Effector memory CD4-positive, alpha-beta T cell (primary cell): ENCODE data around the gene SENP7.
"Not testable (repeated sequence)": the region's sequence is repeated elsewhere in the genome, so short reads cannot be mapped to it uniquely, and the experiment has no call there.

ENCODE experiments used
- DNase-seq, 3 donors: peaks; one replicate each; pipeline ENCODE4 v3.0.0-alpha.2; 2020
- H3K27ac ChIP-seq: 2 replicates; pipeline ENCODE4 v1.7.0; 2013; ENCODE audit warnings: mild to moderate bottlenecking, low read length, moderate library complexity; ENCODE audit not compliant: insufficient read depth, poor library complexity, severe bottlenecking
- H3K27me3 ChIP-seq: replicated peaks from 2 replicates; pipeline ENCODE4 v1.7.0; 2013; ENCODE audit warnings: mild to moderate bottlenecking, low read length; ENCODE audit not compliant: insufficient read depth, control insufficient read depth, poor library complexity, severe bottlenecking
- H3K36me3 ChIP-seq: 2 replicates; pipeline ENCODE4 v1.7.0; 2013; ENCODE audit warnings: mild to moderate bottlenecking, low read length, moderate library complexity; ENCODE audit not compliant: control insufficient read depth, insufficient read depth
- H3K4me1 ChIP-seq: 2 replicates; pipeline ENCODE4 v1.7.0; 2013; ENCODE audit warnings: low read length, mild to moderate bottlenecking; ENCODE audit not compliant: control insufficient read depth, insufficient read depth, poor library complexity, severe bottlenecking
- H3K4me3 ChIP-seq: 2 replicates; pipeline ENCODE4 v1.7.0; 2013; ENCODE audit warnings: low read length, low read depth, mild to moderate bottlenecking; ENCODE audit not compliant: insufficient read depth, poor library complexity, severe bottlenecking
- H3K9me3 ChIP-seq: 2 replicates; pipeline ENCODE4 v1.7.0; 2013; ENCODE audit warnings: mild to moderate bottlenecking, low read length, moderate library complexity; ENCODE audit not compliant: control insufficient read depth

Gene SENP7

GRCh38 chr3:101311676-101312075 lies 201.3 kb downstream of the SENP7 start:
- no peaks in the 10 kb centered on the region for H3K27me3 ChIP-seq
- no peak overlapping the region for H3K27ac ChIP-seq
- no peak overlapping the region for H3K4me3 ChIP-seq
- H3K4me1 ChIP-seq, result no peaks in the 10 kb centered on the region
- no peak for DNase-seq
- H3K9me3 ChIP-seq, result peaks cover 2% of the 10 kb centered on the region
- no peaks in the 10 kb centered on the region for H3K36me3 ChIP-seq

GRCh38 chr3:101310978-101311375 lies 202.0 kb downstream of the SENP7 start:
- no peak for DNase-seq
- Histone ChIP-seq H3K4me3 (no peak overlapping the region), H3K27me3 (no peaks in the 10 kb centered on the region), H3K4me1 (no peaks in the 10 kb centered on the region), H3K27ac (no peak overlapping the region), H3K9me3 (peaks cover 2% of the 10 kb centered on the region), H3K36me3 (no peaks in the 10 kb centered on the region)

DNA sequence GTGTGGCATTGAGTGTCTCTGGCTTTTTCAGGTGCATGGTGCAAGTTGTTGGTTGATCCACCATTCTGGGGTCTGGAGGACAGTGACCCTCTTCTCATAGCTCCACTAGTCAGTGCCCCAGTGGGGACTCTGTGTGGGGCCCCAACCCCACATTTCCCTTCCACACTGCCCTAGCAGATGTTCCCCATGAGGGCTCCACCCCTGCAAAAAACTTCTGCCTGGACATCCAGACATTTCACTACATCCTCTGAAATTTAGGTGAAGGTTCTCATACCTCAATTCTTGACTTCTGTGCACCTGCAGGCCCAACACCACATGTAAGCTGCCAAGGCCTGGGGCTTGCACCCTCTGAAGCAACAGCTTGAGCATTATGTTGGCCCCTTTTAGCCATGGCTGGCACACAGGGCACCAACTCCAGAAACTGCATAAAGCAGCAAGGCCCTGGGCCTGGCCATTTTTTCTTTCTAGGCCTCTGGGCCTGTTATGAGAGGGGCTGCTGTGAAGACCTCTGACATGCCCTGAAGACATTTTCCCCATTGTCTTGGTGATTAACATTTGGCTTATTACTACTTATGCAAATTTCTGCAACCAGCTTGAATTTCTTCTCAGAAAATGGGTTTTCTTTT lies 204.8 kb downstream of the SENP7 start:
- H3K4me1 ChIP-seq, DNase-seq, H3K9me3 ChIP-seq, H3K27ac ChIP-seq, H3K27me3 ChIP-seq, H3K36me3 ChIP-seq, H3K4me3 ChIP-seq: not testable (repeated sequence)

DNA sequence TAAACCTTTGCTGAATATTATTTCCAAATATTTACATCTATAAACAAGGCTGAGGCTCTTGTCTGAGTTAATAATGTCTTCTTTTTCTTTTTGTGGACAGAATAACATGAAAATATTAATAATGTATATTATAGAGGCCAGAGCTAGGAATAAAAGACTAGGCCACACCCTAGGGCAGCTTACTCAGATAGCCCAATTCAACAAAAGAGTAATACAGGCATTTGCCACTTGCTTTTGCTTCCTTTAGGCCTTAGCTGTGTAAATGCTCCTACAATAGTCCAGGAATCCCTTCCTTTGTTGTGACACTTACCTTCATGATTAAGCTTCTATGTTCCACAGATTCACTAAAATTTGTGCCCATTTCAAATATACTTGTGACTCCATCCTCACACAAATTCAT lies 209.2 kb downstream of the SENP7 start:
- DNase-seq, result no peak
- Histone ChIP-seq H3K4me3 (no peak overlapping the region), H3K9me3 (peaks cover 2% of the 10 kb centered on the region), H3K4me1 (no peaks in the 10 kb centered on the region), H3K27me3 (no peaks in the 10 kb centered on the region), H3K27ac (no peak overlapping the region), H3K36me3 (no peaks in the 10 kb centered on the region)

DNA sequence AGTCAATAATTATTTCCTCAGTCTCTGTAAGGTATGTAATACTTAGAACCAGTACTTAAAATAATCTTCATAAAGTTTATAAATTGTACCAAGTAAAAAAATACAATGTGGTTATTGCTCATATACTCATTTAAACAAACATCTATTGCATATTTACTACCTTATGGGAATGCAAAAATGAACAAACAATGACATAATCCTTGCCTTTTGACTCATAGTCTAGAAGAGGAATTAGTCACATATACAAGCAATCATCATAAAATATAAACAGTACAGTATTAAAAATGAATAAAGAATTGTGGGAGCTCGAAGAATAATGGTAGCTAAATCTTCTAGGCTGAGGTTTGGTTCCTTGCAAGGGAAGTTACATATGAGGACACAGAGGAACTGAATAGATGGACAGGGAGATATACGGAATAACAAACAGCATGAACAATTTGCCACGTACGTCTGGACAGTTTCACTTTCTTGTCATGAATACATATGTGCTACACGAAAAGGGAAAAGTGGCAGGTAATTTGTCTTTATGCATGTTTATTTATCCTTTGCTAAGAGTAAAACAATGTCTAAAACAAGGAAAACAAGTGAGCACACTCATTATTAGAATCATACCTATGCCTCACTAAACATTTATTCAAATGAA lies 209.8 kb downstream of the SENP7 start:
- H3K36me3 ChIP-seq, result no peaks in the 10 kb centered on the region
- no peaks in the 10 kb centered on the region for H3K4me1 ChIP-seq
- peaks cover under 1% of the 10 kb centered on the region for H3K9me3 ChIP-seq
- H3K4me3 ChIP-seq, result no peak overlapping the region
- no peaks in the 10 kb centered on the region for H3K27me3 ChIP-seq
- no peak for DNase-seq
- no peak overlapping the region for H3K27ac ChIP-seq

GRCh38 chr3:101300073-101300472 lies 212.9 kb downstream of the SENP7 start:
- DNase-seq, result no peak

GRCh38 chr3:101292027-101292426 lies 221.0 kb downstream of the SENP7 start:
- H3K27ac ChIP-seq, result no peak overlapping the region
- no peaks in the 10 kb centered on the region for H3K27me3 ChIP-seq
- H3K9me3 ChIP-seq, result no peaks in the 10 kb centered on the region
- no peaks in the 10 kb centered on the region for H3K4me1 ChIP-seq
- no peak overlapping the region for H3K4me3 ChIP-seq
- no peaks in the 10 kb centered on the region for H3K36me3 ChIP-seq
- DNase-seq, result no peak

More at GRCh38 chr3:101300073-101300472, 212.9 kb downstream of the SENP7 start:
- H3K27me3 ChIP-seq, result no peaks in the 10 kb centered on the region
- no peaks in the 10 kb centered on the region for H3K4me1 ChIP-seq
- H3K36me3 ChIP-seq, result no peaks in the 10 kb centered on the region
- H3K4me3 ChIP-seq, result no peak overlapping the region
- H3K27ac ChIP-seq, result no peak overlapping the region
- peaks cover 2% of the 10 kb centered on the region for H3K9me3 ChIP-seq

DNA sequence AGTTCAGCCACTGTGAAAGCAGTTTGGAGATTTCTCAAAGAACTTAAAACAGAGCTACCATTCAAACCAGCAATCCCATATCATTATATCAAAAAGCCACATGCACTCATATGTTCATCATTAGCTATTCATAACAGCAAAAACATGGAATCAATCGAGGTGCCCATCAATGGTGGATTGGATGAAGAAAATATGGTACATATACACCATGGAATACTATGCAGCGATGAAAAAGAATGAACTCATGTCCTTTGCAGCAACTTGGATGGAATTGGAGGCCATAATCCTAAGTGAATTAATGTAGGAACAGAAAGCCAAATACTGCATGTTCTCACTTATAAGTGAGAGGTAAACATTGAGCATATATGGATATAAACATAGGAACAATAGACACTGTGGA lies 224.7 kb downstream of the SENP7 start:
- H3K4me1 ChIP-seq, result no peaks in the 10 kb centered on the region
- no peak overlapping the region for H3K4me3 ChIP-seq
- no peaks in the 10 kb centered on the region for H3K27me3 ChIP-seq
- H3K27ac ChIP-seq, result no peak overlapping the region
- DNase-seq, result no peak
- H3K36me3 ChIP-seq, result no peaks in the 10 kb centered on the region
- no peaks in the 10 kb centered on the region for H3K9me3 ChIP-seq

- H3K9me3 ChIP-seq, result no peaks in the 10 kb centered on the region
- H3K27ac ChIP-seq, result no peak overlapping the region
- H3K27me3 ChIP-seq, result no peaks in the 10 kb centered on the region
- no peaks in the 10 kb centered on the region for H3K4me1 ChIP-seq
- no peaks in the 10 kb centered on the region for H3K36me3 ChIP-seq
- DNase-seq, result no peak
- no peak overlapping the region for H3K4me3 ChIP-seq
Measured at GRCh38 chr3:101284757-101285156, 228.3 kb downstream of the SENP7 start.

- no peaks in the 10 kb centered on the region for H3K27me3 ChIP-seq
- H3K36me3 ChIP-seq, result no peaks in the 10 kb centered on the region
- no peaks in the 10 kb centered on the region for H3K9me3 ChIP-seq
- no peak overlapping the region for H3K27ac ChIP-seq
- no peaks in the 10 kb centered on the region for H3K4me1 ChIP-seq
- no peak overlapping the region for H3K4me3 ChIP-seq
- DNase-seq, result no peak
Measured at GRCh38 chr3:101281521-101282030, 231.4 kb downstream of the SENP7 start.
